HEK293 (cell line): Measurements from ENCODE around the gene PPA1.

ENCODE experiments used
- CTCF ChIP-seq: fragments of 450-650 bp; formaldehyde crosslinking; IDR thresholded peaks from 2 replicates; pipeline ENCODE4 v1.5.1; 2016; ENCODE audit warnings: missing biosample characterization, missing genetic modification characterization
- PRDM4 ChIP-seq: fragments of 450-650 bp; formaldehyde crosslinking; IDR thresholded peaks from 2 replicates; pipeline ENCODE4 v1.5.1; 2017; ENCODE audit warnings: missing biosample characterization, missing genetic modification characterization
- TRIM28 ChIP-seq: IDR thresholded peaks from 2 replicates; pipeline ENCODE4 v1.6.1; 2011; ENCODE audit warnings: low read length, control low read depth, borderline replicate concordance
- TSHZ1 ChIP-seq: fragments of 450-650 bp; formaldehyde crosslinking; IDR thresholded peaks from 2 replicates; pipeline ENCODE4 v1.5.1; 2016; ENCODE audit warnings: missing biosample characterization, missing genetic modification characterization, borderline replicate concordance
- ZBTB21 ChIP-seq: fragments of 450-650 bp; formaldehyde crosslinking; IDR thresholded peaks from 2 replicates; pipeline ENCODE4 v1.5.1; 2017; ENCODE audit warnings: missing biosample characterization, missing genetic modification characterization
- ZFP41 ChIP-seq: fragments of 450-650 bp; formaldehyde crosslinking; IDR thresholded peaks from 2 replicates; pipeline ENCODE4 v1.5.1; 2016; ENCODE audit warnings: missing biosample characterization, missing genetic modification characterization, borderline replicate concordance
- ZNF391 ChIP-seq: fragments of 450-650 bp; formaldehyde crosslinking; IDR thresholded peaks from 2 replicates; pipeline ENCODE4 v1.5.1; 2016; ENCODE audit warnings: low read depth, missing biosample characterization, missing genetic modification characterization, borderline replicate concordance

- TF ChIP-seq TSHZ1 (no peak), CTCF (tag by site-specific recombination) (no peak), ZFP41 (tag by site-specific recombination) (no peak), PRDM4 (tag by site-specific recombination) (no peak), ZNF391 (tag by site-specific recombination) (no peak), ZBTB21 (tag by site-specific recombination) (no peak), TRIM28 (no peak)
Observed at GRCh38 chr10:70271996-70272924, 39.0 kb upstream of the PPA1 start.
